Measurements from ENCODE around the gene MAD2L1.

The MAD2L1 gene

GRCh38 chr4:120109406-120109805 is 42.8 kb upstream of the MAD2L1 start:
- ChIA-PET CTCF (no interaction called here), POLR2A (no interaction called here)
- Histone ChIP-seq H3K36me3 (ENCODE audit: control insufficient read depth in 2 of 2, insufficient read depth in 1 of 2, low read length in 2 of 2) (no peaks in the 10 kb centered on the region), H3K4me1 (ENCODE audit: control insufficient read depth, insufficient read depth, low read length) (no peaks in the 10 kb centered on the region), H3K4me3 (ENCODE audit: low read depth, low read length) (no peak overlapping the region), H3K27ac (ENCODE audit: extremely low read depth, low read depth, low read length) (no peak overlapping the region), H3K9me3 (ENCODE audit: control insufficient read depth, insufficient read depth, low read depth, low read length) (no peaks in the 10 kb centered on the region)
- TF ChIP-seq ZNF362 (tag by site-specific recombination; IDR thresholded peaks at IDR 0.05), result no peak
- TF ChIP-seq KLF8 (tag by site-specific recombination; IDR thresholded peaks at IDR 0.05), result no peak
- TF ChIP-seq SP3 (tag by site-specific recombination; IDR thresholded peaks at IDR 0.05), result no peak
- no peak for TF ChIP-seq ZNF184 (tag by site-specific recombination; IDR thresholded peaks at IDR 0.05)
- no peak for TF ChIP-seq ZNF785 (tag by site-specific recombination; IDR thresholded peaks at IDR 0.05)
- TF ChIP-seq ZNF548 (tag by site-specific recombination; IDR thresholded peaks at IDR 0.05), result no peak
- TF ChIP-seq ZNF501 (tag by site-specific recombination; IDR thresholded peaks at IDR 0.05), result no peak

- H3K9me3 ChIP-seq (ENCODE audit: control insufficient read depth, insufficient read depth, low read depth, low read length), result no peaks in the 10 kb centered on the region
- no peak overlapping the region for H3K4me3 ChIP-seq (ENCODE audit: low read depth, low read length)
- no peak overlapping the region for H3K27ac ChIP-seq (ENCODE audit: extremely low read depth, low read depth, low read length)
- CTCF ChIA-PET, result no interaction called here
- TF ChIP-seq, protein P1, sequence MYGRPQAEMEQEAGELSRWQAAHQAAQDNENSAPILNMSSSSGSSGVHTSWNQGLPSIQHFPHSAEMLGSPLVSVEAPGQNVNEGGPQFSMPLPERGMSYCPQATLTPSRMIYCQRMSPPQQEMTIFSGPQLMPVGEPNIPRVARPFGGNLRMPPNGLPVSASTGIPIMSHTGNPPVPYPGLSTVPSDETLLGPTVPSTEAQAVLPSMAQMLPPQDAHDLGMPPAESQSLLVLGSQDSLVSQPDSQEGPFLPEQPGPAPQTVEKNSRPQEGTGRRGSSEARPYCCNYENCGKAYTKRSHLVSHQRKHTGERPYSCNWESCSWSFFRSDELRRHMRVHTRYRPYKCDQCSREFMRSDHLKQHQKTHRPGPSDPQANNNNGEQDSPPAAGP (tag by site-specific recombination; IDR thresholded peaks at IDR 0.05), result no peak
- TF ChIP-seq ZNF398 (tag by site-specific recombination; IDR thresholded peaks at IDR 0.05) (no peak), GLI4 (tag by site-specific recombination; IDR thresholded peaks at IDR 0.05) (no peak), ZNF155 (tag by site-specific recombination; IDR thresholded peaks at IDR 0.05) (no peak), ELK4 (IDR thresholded peaks at IDR 0.05; ENCODE audit: borderline replicate concordance, low read depth, low read length) (no peak), ZNF660 (tag by site-specific recombination; IDR thresholded peaks at IDR 0.05) (no peak), RBAK (tag by site-specific recombination; IDR thresholded peaks at IDR 0.05) (no peak), ZNF792 (tag by site-specific recombination; IDR thresholded peaks at IDR 0.05) (no peak)
- TF ChIP-seq, protein P2, sequence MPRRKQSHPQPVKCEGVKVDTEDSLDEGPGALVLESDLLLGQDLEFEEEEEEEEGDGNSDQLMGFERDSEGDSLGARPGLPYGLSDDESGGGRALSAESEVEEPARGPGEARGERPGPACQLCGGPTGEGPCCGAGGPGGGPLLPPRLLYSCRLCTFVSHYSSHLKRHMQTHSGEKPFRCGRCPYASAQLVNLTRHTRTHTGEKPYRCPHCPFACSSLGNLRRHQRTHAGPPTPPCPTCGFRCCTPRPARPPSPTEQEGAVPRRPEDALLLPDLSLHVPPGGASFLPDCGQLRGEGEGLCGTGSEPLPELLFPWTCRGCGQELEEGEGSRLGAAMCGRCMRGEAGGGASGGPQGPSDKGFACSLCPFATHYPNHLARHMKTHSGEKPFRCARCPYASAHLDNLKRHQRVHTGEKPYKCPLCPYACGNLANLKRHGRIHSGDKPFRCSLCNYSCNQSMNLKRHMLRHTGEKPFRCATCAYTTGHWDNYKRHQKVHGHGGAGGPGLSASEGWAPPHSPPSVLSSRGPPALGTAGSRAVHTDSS (tag by site-specific recombination; IDR thresholded peaks at IDR 0.05), result no peak
- TF ChIP-seq, protein P3, sequence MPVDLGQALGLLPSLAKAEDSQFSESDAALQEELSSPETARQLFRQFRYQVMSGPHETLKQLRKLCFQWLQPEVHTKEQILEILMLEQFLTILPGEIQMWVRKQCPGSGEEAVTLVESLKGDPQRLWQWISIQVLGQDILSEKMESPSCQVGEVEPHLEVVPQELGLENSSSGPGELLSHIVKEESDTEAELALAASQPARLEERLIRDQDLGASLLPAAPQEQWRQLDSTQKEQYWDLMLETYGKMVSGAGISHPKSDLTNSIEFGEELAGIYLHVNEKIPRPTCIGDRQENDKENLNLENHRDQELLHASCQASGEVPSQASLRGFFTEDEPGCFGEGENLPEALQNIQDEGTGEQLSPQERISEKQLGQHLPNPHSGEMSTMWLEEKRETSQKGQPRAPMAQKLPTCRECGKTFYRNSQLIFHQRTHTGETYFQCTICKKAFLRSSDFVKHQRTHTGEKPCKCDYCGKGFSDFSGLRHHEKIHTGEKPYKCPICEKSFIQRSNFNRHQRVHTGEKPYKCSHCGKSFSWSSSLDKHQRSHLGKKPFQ (tag by site-specific recombination; IDR thresholded peaks at IDR 0.05), result no peak
- no peaks in the 10 kb centered on the region for H3K4me1 ChIP-seq (ENCODE audit: control insufficient read depth, insufficient read depth, low read length)
- no peaks in the 10 kb centered on the region for H3K36me3 ChIP-seq (ENCODE audit: control insufficient read depth in 2 of 2, insufficient read depth in 1 of 2, low read length in 2 of 2)
- POLR2A ChIA-PET, result no interaction called here
These were observed 38.8 kb upstream of the MAD2L1 start for GRCh38 chr4:120105472-120105871.
